Duodenal mucosa (tissue), 2 donors: Measurements from ENCODE around the gene CLIC2.
"Not testable (repeated sequence)": the region's sequence is repeated elsewhere in the genome, so short reads cannot be mapped to it uniquely, and the experiment has no call there.

Experiments
- H3K27ac ChIP-seq: one replicate; pipeline ENCODE4 v1.7.0; 2013; ENCODE audit warnings: low read depth, low read length
- H3K27me3 ChIP-seq, 2 donors: one replicate each; pipeline ENCODE4 v1.7.0; 2013; ENCODE audit warnings: low read length in 2 of 2, control low read depth in 1 of 2; ENCODE audit not compliant: insufficient read depth in 2 of 2, control insufficient read depth in 1 of 2
- H3K36me3 ChIP-seq, 2 donors: one replicate each; pipeline ENCODE4 v1.7.0; 2013; ENCODE audit warnings: low read length in 2 of 2, control low read depth in 1 of 2; ENCODE audit not compliant: insufficient read depth in 2 of 2, control insufficient read depth in 1 of 2
- H3K4me1 ChIP-seq, 2 donors: one replicate each; pipeline ENCODE4 v1.7.0; 2013; ENCODE audit warnings: low read length in 2 of 2, control low read depth in 1 of 2; ENCODE audit not compliant: insufficient read depth in 2 of 2, control insufficient read depth in 1 of 2
- H3K4me3 ChIP-seq, 2 donors: one replicate each; pipeline ENCODE4 v1.7.0; 2013; ENCODE audit warnings: low read length in 2 of 2, low read depth in 1 of 2
- H3K9ac ChIP-seq, 2 donors: one replicate each; pipeline ENCODE4 v1.7.0; 2013; ENCODE audit warnings: low read length in 2 of 2, low read depth in 1 of 2
- H3K9me3 ChIP-seq, 2 donors: one replicate each; pipeline ENCODE4 v1.7.0; 2013; ENCODE audit warnings: low read length in 2 of 2, control low read depth in 1 of 2; ENCODE audit not compliant: control insufficient read depth in 1 of 2

Gene CLIC2

GRCh38 chrX:155334486-155335336 lies at the start of gene CLIC2:
TSS of gene CLIC2 (minus strand) at chrX:155334614. CDS start at chrX:155334427, 187 bp downstream.
- no peaks in the 10 kb centered on the region for H3K9me3 ChIP-seq
- H3K9ac ChIP-seq: peak within 1 kb of the TSS in 1 of 2 donors; percentile 43
- no peaks in the 10 kb centered on the region for H3K36me3 ChIP-seq
- H3K4me3 ChIP-seq: peak within 1 kb of the TSS; percentile 50
- H3K27me3 ChIP-seq: no peaks in the 10 kb centered on the region
- H3K4me1 ChIP-seq: no peaks in the 10 kb centered on the region
- peak within 1 kb of the TSS; percentile 20 for H3K27ac ChIP-seq

DNA sequence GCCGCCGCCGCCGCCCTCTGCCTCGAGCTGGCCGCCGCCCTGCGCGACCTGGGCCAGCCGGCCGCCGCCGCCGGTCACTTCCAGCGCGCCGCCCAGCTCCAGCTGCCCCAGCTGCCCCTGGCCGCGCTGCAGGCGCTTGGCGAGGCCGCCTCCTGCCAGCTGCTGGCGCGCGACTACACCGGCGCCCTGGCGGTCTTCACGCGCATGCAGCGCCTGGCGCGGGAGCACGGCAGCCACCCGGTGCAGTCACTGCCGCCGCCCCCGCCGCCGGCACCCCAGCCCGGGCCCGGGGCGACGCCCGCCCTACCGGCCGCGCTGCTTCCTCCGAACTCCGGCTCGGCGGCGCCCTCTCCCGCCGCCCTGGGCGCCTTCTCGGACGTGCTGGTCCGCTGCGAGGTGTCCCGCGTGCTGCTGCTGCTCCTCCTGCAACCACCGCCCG lies 48.1 kb upstream of the CLIC2 start:
- H3K4me1 ChIP-seq, H3K27me3 ChIP-seq, H3K9me3 ChIP-seq, H3K4me3 ChIP-seq, H3K27ac ChIP-seq, H3K36me3 ChIP-seq, H3K9ac ChIP-seq: not testable (repeated sequence)

GRCh38 chrX:155381843-155382528 lies 47.6 kb upstream of the CLIC2 start, which contains the start of gene F8A2:
TSS of gene F8A2 (plus strand) at chrX:155382095. CDS start at chrX:155382115, 20 bp downstream.
- not testable (repeated sequence) for H3K27me3 ChIP-seq

GRCh38 chrX:155379802-155380201 lies 45.4 kb upstream of the CLIC2 start:
- H3K27ac ChIP-seq, H3K36me3 ChIP-seq, H3K9ac ChIP-seq, H3K4me3 ChIP-seq, H3K9me3 ChIP-seq, H3K27me3 ChIP-seq, H3K4me1 ChIP-seq: not testable (repeated sequence)

More at GRCh38 chrX:155381843-155382528, 47.6 kb upstream of the CLIC2 start, which contains the start of gene F8A2:
- H3K4me3 ChIP-seq, H3K9ac ChIP-seq, H3K9me3 ChIP-seq, H3K4me1 ChIP-seq, H3K36me3 ChIP-seq, H3K27ac ChIP-seq: not testable (repeated sequence)

- not testable (repeated sequence) for H3K27ac ChIP-seq, H3K9ac ChIP-seq, H3K9me3 ChIP-seq, H3K36me3 ChIP-seq, H3K27me3 ChIP-seq, H3K4me3 ChIP-seq, H3K4me1 ChIP-seq
Measured at GRCh38 chrX:155373777-155374458, 39.5 kb upstream of the CLIC2 start.

- not testable (repeated sequence) for H3K27me3 ChIP-seq, H3K27ac ChIP-seq, H3K4me1 ChIP-seq, H3K36me3 ChIP-seq, H3K9ac ChIP-seq, H3K4me3 ChIP-seq, H3K9me3 ChIP-seq
Measured at GRCh38 chrX:155363712-155364111, 29.3 kb upstream of the CLIC2 start.

- H3K4me1 ChIP-seq, H3K4me3 ChIP-seq, H3K27me3 ChIP-seq, H3K27ac ChIP-seq, H3K9me3 ChIP-seq, H3K9ac ChIP-seq, H3K36me3 ChIP-seq: not testable (repeated sequence)
Measured at GRCh38 chrX:155349448-155349847, 15.0 kb upstream of the CLIC2 start.

DNA sequence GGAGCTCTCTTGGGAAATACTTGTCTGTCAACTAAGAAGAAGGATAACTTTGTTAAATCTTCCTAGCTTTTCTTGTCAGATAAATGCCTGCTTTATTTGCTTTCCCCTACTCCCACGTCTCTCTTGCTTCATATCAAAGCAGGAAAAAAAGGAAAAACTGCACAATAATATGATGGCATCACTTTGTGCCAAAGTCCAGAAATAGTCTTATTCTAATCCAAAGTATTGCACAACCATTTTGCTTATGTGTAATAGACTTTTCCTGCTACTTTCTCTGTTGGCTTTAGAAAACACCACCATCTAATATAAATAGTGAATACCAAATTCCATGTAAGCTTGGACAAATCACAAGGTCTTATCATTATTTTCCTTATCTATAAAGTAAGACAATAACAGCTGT lies 11.3 kb upstream of the CLIC2 start:
- H3K4me1 ChIP-seq, H3K4me3 ChIP-seq, H3K9ac ChIP-seq, H3K36me3 ChIP-seq, H3K9me3 ChIP-seq, H3K27me3 ChIP-seq, H3K27ac ChIP-seq: not testable (repeated sequence)

- not testable (repeated sequence) for H3K36me3 ChIP-seq, H3K4me3 ChIP-seq, H3K9ac ChIP-seq, H3K9me3 ChIP-seq, H3K4me1 ChIP-seq, H3K27me3 ChIP-seq
- H3K27ac ChIP-seq: peak overlapping the region; percentile 20
Measured at GRCh38 chrX:155335337-155335712, 911 bp upstream of the CLIC2 start.

DNA sequence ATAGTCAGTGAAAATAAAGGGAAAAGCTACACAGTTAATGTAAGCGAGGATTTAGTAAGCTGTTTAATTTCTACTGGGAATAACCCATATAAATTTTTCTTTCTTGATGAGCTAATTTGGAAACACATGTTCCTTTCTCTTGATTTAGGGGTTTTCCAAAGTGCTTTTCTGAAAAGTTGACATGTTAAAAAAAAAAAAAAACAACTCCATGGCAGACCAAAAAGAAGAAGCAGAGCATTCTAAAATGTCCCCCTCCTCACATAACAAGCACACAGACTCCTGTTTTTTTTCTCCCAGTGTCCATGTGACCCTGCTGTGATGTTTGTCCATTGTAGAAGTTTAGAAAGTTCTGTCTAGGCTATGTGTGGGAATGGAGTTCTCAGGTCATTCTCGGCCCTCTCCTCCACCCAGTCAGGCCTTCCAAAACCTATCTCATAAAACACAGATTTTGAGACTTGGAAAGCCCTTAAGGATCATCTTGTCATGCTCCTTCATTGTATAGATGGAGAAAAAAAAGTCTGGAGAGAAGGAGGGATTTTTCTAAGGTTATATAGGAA lies 792 bp downstream of the CLIC2 start:
- no peaks in the 10 kb centered on the region for H3K36me3 ChIP-seq
- H3K4me1 ChIP-seq: no peaks in the 10 kb centered on the region
- H3K4me3 ChIP-seq: peak overlapping the region; percentile 50
- H3K27me3 ChIP-seq: no peaks in the 10 kb centered on the region
- H3K9ac ChIP-seq: peak overlapping the region in 1 of 2 donors; percentile 43
- H3K9me3 ChIP-seq: no peaks in the 10 kb centered on the region
- H3K27ac ChIP-seq: no peak overlapping the region
